Stimulated activated CD4-positive, alpha-beta T cell treated with anti-CD3 and anti-CD28 coated beads, Interleukin-15, amount 100 ng/mL, for 48 hours (primary cell): Measurements from ENCODE around the gene MCTP1.
"Not testable (repeated sequence)": the region's sequence is repeated elsewhere in the genome, so short reads cannot be mapped to it uniquely, and the experiment has no call there.

ENCODE experiments used
- DNase-seq, 2 donors: peaks; one replicate each; pipeline ENCODE4 v3.0.0-alpha.2; 2020; ENCODE audit warnings: low read depth in 2 of 2

The MCTP1 gene

GRCh38 chr5:95181644-95182043, 103.2 kb downstream of the MCTP1 start:
- no peak for DNase-seq

GRCh38 chr5:95178046-95178651, 106.7 kb downstream of the MCTP1 start:
- DNase-seq: no peak

GRCh38 chr5:95177456-95177855, 107.4 kb downstream of the MCTP1 start:
- DNase-seq: no peak

GRCh38 chr5:95175106-95175505, 109.8 kb downstream of the MCTP1 start:
- DNase-seq: no peak

GRCh38 chr5:95172659-95173058, 112.2 kb downstream of the MCTP1 start:
- no peak for DNase-seq

DNA sequence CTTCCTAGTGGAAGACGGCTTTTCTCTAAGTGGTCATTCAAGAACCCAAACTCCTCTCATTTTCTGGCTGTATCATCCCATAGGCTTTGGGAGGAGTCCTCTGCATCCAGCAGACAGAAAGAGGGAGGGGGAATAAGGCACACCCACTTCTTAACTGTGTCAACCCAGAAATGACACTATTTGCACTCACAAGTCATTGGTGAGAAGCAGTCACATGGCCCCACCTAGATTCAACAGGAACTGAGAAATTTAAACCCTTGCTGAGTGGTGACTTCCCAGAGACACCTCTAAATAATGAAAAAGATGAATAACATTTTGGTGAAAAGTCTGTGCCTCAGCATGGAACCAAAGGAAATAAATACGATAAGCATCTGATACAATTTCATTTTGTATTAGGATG, 120.0 kb downstream of the MCTP1 start:
- DNase-seq: no peak

GRCh38 chr5:95163079-95163478, 121.8 kb downstream of the MCTP1 start:
- DNase-seq: no peak

DNA sequence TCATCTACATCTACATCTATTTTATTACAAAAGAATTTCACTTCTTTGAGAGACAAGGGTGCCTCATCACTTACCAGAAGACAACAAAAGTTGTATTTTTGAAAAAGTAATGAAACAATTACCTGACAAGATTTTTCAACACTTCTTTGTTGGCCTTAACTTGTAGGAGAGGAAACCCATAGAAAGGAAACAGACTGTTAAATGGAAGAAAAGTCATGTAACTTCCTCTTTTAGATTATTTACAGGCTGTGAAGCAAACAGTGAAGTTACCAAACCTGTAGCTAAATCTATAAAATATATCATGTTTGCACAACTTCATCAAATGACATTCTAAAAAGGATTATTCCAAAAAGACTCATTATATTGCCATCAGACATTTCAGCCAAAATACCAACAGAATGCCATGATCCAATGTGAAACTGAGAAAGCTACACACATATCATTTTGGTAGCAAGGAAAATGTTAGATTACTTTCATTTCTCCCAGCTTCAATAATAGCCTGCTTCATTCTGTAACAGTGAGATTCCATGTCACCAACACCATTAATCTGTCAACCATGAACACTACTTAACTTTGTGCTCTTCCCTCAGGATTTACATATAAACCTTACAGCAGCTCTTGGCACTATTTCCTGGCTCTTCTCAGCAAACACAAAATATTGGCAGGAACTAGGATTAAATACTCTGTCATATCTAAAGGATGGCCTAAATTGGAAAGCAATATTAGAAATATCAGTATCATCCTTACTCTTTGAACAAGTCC, 122.5 kb downstream of the MCTP1 start:
- no peak for DNase-seq

DNA sequence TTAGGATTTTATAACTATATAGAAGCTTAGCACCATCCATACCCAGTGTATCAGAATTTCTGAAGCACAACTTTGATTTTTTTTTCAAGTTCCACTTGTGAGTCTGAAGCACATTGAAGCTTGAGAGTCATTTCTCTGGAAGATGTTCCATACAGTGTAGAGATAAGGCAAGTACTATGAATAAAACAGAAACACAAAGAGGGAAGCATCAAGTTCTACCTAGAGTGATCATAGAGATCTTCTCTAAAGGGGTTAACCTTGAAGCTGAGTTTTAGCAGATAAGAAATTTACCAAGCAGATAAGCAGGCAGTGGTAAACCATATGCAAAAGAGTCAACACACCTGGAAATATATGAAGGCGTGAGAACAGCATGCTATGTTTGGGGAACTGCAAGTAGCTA, 125.3 kb downstream of the MCTP1 start:
- DNase-seq: no peak

DNA sequence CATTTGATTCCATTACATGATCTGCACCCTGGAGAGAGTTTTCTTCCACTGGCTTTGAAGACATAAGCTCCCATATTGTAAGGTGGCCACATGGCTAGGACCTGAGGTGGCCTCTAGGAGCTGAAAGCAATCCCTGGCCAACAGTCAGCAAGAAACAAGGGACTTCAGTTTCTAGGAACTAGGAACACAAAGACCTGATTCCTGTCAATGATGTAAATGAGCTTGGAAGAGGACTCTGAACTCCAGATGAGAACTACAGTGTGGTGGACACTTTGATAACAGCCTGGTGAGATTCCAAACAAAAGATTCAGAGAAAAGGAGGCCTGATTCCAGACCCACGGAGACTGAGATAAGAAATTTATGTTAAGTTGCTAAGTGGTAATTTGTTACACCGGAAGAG, 129.0 kb downstream of the MCTP1 start:
- no peak for DNase-seq

GRCh38 chr5:95153511-95153910, 131.4 kb downstream of the MCTP1 start:
- DNase-seq: no peak

GRCh38 chr5:95152535-95152934, 132.4 kb downstream of the MCTP1 start:
- no peak for DNase-seq

- no peak for DNase-seq
Observed at GRCh38 chr5:95152131-95152530, 132.8 kb downstream of the MCTP1 start.

- no peak for DNase-seq
Observed at GRCh38 chr5:95151694-95152093, 133.2 kb downstream of the MCTP1 start.

DNA sequence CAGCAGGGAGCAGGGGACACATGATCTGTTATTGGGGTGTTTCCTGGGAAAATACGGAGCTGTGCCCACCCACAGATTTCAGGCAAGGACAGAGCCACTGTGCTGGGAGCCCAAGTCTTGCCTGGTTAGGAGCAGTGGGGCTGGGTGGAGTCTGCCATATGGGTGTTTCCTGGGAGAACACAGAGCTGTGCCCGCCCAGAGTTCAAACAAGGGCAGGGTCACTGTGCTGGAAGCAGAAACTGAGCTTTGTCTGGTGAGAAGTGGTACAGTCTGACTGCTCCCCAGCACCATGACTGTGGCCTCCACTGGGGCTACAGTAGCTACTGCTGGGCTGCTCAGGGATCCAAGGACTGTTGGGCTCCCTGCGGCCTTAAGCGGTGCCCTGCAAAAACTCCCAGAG, 135.5 kb downstream of the MCTP1 start:
- DNase-seq: no peak

DNA sequence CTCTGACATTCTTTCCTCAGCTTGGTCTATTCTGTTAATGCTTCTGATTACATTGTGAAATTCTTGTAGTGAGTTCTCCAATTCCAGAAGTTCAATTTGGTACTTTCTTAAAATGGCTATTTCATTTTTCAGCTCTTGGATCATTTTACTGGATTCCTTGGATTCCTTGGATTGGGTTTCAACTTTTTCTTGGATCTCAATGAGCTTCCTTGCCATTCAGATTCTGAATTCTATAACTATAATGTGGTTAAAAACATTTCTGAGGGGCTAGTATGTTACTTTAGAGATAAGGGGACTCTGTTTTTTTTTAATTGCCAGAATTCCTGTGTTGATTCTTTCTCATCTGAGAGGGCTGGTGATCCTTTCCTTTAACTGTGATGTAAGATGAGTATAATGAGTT, 136.4 kb downstream of the MCTP1 start:
- no peak for DNase-seq

DNA sequence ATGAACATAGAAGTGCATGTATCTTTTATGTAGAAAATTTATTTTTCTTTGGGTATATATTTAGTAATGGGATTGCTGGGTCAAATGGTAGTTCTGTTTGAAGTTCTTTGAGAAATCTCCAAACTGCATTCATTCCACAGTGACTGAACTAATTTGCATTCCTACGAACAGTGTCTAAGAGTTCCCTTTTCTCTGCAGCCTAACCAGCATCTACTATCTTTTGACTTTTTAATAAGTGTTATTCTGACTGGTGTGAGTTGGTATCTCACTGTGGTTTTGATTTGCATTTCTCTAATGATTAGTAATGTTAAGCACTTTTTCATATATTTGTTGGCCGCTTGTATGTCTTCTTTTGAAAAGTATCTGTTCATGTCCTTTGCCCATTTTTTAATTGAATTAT, 141.0 kb downstream of the MCTP1 start:
- DNase-seq: not testable (repeated sequence)

DNA sequence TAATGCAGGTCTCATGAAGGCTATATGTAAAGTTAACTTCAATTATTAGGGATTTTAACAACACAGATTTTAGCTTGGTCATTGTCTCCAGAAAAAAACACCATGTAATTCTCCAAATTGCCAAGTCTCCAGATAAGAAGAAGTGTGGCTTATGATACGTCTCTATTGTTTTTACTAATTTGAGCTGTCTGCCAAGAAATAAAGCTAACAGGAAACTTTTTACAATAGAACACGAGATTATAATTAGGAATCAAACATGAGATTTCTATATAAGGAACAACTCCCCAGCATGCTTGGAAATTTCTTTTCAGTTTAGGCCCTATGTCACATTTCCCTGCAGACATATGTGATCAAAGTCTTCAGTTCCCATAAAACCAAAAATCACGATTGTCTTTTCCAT, 142.7 kb downstream of the MCTP1 start:
- DNase-seq: no peak

- no peak for DNase-seq
Observed at GRCh38 chr5:95141141-95141540, 143.8 kb downstream of the MCTP1 start.

GRCh38 chr5:95134326-95134725, 150.6 kb downstream of the MCTP1 start:
- DNase-seq: no peak

DNA sequence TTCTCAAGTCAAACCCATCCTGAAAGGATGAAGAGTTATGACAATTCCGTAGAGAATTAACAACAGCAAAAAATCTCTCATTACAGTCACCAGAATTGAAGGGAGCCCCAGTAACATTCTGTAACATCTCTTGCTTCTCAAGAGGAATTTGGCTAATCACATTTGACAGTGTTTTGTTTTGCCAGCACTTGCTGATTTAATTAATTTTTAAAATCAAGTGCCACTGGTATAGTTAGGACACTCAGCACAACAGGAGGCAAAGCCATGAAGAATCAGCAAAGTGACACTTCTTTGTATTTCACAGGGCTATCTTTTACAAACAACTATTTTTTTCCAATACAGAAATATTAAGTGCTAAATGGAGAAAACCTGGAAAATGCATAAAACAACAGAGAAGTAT, 152.8 kb downstream of the MCTP1 start:
- DNase-seq: no peak

- DNase-seq: no peak
Observed at GRCh38 chr5:95130941-95131340, 154.0 kb downstream of the MCTP1 start.

DNA sequence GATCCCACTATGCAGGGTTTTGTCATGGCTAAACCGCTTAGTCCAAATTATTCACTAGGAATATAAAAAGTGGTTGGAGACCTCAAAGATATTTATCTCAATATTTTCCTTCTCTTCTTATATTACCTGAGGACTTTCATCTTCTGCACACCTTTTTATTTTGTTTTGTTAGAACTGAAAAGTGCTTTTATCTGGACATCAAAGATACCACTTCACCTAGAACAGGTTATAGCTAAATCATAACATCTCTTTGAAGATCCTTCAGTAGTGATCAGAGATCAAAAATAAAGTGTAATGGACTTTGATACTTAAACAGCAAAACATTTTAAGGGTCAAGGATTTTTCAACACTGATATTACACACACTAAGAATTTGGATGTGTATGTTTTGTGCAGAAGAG, 160.2 kb downstream of the MCTP1 start:
- no peak for DNase-seq

DNA sequence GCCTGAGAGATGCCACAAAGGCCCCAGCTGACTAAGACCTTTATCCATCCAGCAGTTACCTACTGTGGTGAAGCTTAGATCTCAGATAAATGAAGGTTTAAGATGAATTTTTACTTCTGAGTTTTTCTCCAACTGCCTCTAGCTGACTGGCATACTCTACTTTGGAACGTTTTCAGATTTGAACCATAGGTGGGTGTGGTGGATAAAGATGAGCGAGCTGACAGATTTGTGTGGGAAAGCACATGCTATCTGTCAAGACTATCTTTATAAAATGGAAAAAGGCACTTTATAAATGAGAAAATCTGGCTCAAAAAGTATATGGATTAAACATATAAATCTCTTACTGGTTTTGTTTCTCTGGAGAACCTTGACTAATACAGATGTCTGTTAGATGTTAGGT, 160.8 kb downstream of the MCTP1 start:
- DNase-seq: no peak
